GM12865 (cell line): ENCODE results near the gene ELK1.
"Not testable (repeated sequence)": the region's sequence is repeated elsewhere in the genome, so short reads cannot be mapped to it uniquely, and the experiment has no call there.

ENCODE experiments used
- DNase-seq: peaks from one replicate; pipeline ENCODE4 v3.0.0; 2010; ENCODE audit warnings: low read depth
- H3K4me3 ChIP-seq: 2 replicates; pipeline ENCODE4 v1.5.1; 2011; ENCODE audit warnings: mild to moderate bottlenecking, low read depth, low read length, control low read depth
- TF ChIP-seq, protein P1 (sequence below): IDR thresholded peaks from 2 replicates; pipeline ENCODE4 v1.5.1; 2011; ENCODE audit warnings: low read length, control low read depth, low read depth, inconsistent platforms; ENCODE audit not compliant: insufficient read depth; ENCODE audit errors: missing control alignments

The ELK1 gene

DNA sequence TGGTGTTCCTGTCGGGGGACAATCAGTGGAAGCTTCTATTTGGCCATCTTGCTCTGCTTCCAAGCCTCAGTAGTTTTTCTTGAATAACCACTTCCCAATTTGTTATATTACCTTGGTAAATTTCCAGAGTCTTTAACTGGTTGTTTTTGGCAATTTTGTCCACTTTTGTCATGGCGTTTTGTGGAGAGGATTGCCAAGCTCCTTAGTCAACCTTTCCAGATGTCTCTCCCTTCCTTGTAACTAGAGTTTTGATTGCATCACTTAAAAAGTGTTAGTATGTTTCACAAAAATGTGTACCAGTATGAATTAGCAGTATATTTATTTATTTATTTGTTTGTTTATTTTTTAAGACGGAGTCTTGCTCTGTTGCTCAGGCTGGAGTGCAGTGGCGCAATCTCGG lies 24.4 kb upstream of the ELK1 start:
- DNase-seq = no peak
- TF ChIP-seq, protein P1, sequence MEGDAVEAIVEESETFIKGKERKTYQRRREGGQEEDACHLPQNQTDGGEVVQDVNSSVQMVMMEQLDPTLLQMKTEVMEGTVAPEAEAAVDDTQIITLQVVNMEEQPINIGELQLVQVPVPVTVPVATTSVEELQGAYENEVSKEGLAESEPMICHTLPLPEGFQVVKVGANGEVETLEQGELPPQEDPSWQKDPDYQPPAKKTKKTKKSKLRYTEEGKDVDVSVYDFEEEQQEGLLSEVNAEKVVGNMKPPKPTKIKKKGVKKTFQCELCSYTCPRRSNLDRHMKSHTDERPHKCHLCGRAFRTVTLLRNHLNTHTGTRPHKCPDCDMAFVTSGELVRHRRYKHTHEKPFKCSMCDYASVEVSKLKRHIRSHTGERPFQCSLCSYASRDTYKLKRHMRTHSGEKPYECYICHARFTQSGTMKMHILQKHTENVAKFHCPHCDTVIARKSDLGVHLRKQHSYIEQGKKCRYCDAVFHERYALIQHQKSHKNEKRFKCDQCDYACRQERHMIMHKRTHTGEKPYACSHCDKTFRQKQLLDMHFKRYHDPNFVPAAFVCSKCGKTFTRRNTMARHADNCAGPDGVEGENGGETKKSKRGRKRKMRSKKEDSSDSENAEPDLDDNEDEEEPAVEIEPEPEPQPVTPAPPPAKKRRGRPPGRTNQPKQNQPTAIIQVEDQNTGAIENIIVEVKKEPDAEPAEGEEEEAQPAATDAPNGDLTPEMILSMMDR = no peak
- H3K4me3 ChIP-seq = no peak overlapping the region

- not testable (repeated sequence) for H3K4me3 ChIP-seq, DNase-seq
Observed at GRCh38 chrX:47665797-47666196, 15.4 kb upstream of the ELK1 start.

- TF ChIP-seq, protein P1 = no peak
- no peak for DNase-seq
- no peak overlapping the region for H3K4me3 ChIP-seq
Observed at GRCh38 chrX:47664737-47665136, 14.4 kb upstream of the ELK1 start.

- no peak for DNase-seq
Observed at GRCh38 chrX:47662144-47662657, 11.8 kb upstream of the ELK1 start.

GRCh38 chrX:47661539-47661938 lies 11.2 kb upstream of the ELK1 start:
- TF ChIP-seq, protein P1 = no peak
- H3K4me3 ChIP-seq = no peak overlapping the region
- no peak for DNase-seq

More at GRCh38 chrX:47662144-47662657, 11.8 kb upstream of the ELK1 start:
- TF ChIP-seq, protein P1 = no peak
- H3K4me3 ChIP-seq = no peak overlapping the region

- TF ChIP-seq, protein P1 = no peak
Observed at GRCh38 chrX:47659421-47659726, 9.0 kb upstream of the ELK1 start.

GRCh38 chrX:47658684-47659420 lies 8.5 kb upstream of the ELK1 start, which contains the start of gene UXT:
Gene UXT (minus strand): TSS chrX:47659180. CDS start chrX:47658927, 253 bp downstream.
- TF ChIP-seq, protein P1 = no peak
- H3K4me3 ChIP-seq = peak within 1 kb of the TSS; percentile 78
- DNase-seq = peak; percentile 97

More at GRCh38 chrX:47659421-47659726, 9.0 kb upstream of the ELK1 start:
- no peak for DNase-seq
- peak overlapping the region; percentile 78 for H3K4me3 ChIP-seq
